ENCODE measurements around the gene BACE1. TPM values are rescaled to one million over a fixed set of nuclear protein-coding genes. Genes with fewer than 3 reads are reported as not detected.

BACE1 gene
- total and polyA plus RNA-seq, 2 of the 13 experiments (the other 11 are each of a cell fraction or from before 2014, with no cell fraction given) = 7.5 to 17.9 TPM

- TF ChIP-seq THAP9 (CRISPR knock-in tag; IDR thresholded peaks at IDR 0.05; ENCODE audit: borderline replicate concordance) (peak; percentile 48; the same call in 1 of the 2 replicates), ELF3 (CRISPR knock-in tag; IDR thresholded peaks at IDR 0.05) (peak; percentile 84), SMAD1 (CRISPR knock-in tag; IDR thresholded peaks at IDR 0.05; ENCODE audit: borderline replicate concordance, low read depth) (peak; percentile 63; the same call in 1 of the 2 replicates), ZNF18 (CRISPR knock-in tag; IDR thresholded peaks at IDR 0.05; ENCODE audit: insufficient replicate concordance) (no peak), SKIL (CRISPR knock-in tag; IDR thresholded peaks at IDR 0.05; ENCODE audit: borderline replicate concordance) (0 out of 2 replicates have a peak, but pooled peaks have one; percentile 30), MXD4 (CRISPR knock-in tag; IDR thresholded peaks at IDR 0.05) (peak; percentile 80), KLF11 (CRISPR knock-in tag; IDR thresholded peaks at IDR 0.05) (no peak), ZNF713 (CRISPR knock-in tag; IDR thresholded peaks at IDR 0.05) (0 out of 2 replicates have a peak, but pooled peaks have one; percentile 48), NONO (IDR thresholded peaks at IDR 0.05) (no peak), NONO (CRISPR knock-in tag; conservative IDR thresholded peaks at IDR 0.05) (peak; percentile 54; the same call in 1 of the 2 replicates), MED1 (CRISPR knock-in tag; IDR thresholded peaks at IDR 0.05) (peak; percentile 35), ZNF619 (CRISPR knock-in tag; IDR thresholded peaks at IDR 0.05) (peak; percentile 41; the same call in 1 of the 2 replicates), FOXJ3 (CRISPR knock-in tag; IDR thresholded peaks at IDR 0.05; ENCODE audit: borderline replicate concordance) (peak; percentile 16; the same call in 1 of the 2 replicates), ZFP82 (CRISPR knock-in tag; IDR thresholded peaks at IDR 0.05; ENCODE audit: borderline replicate concordance) (0 out of 2 replicates have a peak, but pooled peaks have one; percentile 28), POLR2G (IDR thresholded peaks at IDR 0.05; ENCODE audit: low read depth, low read length) (peak; percentile 44), HIVEP1 (CRISPR knock-in tag; IDR thresholded peaks at IDR 0.05) (peak; percentile 22), HNRNPL (IDR thresholded peaks at IDR 0.05; ENCODE audit: low read depth, low read length) (0 out of 2 replicates have a peak, but pooled peaks have one; percentile 69), KDM5A (IDR thresholded peaks at IDR 0.05; ENCODE audit: borderline replicate concordance, low read length) (peak; percentile 44; the same call in 1 of the 2 replicates), TRIM24 (CRISPR knock-in tag; IDR thresholded peaks at IDR 0.05) (no peak)
- TF ChIP-seq, protein P1, sequence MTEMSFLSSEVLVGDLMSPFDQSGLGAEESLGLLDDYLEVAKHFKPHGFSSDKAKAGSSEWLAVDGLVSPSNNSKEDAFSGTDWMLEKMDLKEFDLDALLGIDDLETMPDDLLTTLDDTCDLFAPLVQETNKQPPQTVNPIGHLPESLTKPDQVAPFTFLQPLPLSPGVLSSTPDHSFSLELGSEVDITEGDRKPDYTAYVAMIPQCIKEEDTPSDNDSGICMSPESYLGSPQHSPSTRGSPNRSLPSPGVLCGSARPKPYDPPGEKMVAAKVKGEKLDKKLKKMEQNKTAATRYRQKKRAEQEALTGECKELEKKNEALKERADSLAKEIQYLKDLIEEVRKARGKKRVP (CRISPR knock-in tag; IDR thresholded peaks at IDR 0.05) = no peak
Measured at GRCh38 chr11:117316197-117316961, at the start of gene BACE1 (continued).
